GM12878 (cell line): Measurements from ENCODE around the gene SORT1. TPM values are rescaled to one million over a fixed set of nuclear protein-coding genes. Genes with fewer than 3 reads are reported as not detected.
A peak's percentile ranks its signal among the peaks of the same experiment; 100 is the strongest.

Experiments
- ATAC-seq: fragments of 200-7000 bp; cut with Tn5 transposase; 3 replicates; pipeline ENCODE4 v1.9.1; 2020; ENCODE audit warnings: mild to moderate bottlenecking, moderate library complexity
- BruUV-seq: library from RNA; stranded (reverse); fragments of 400-500 nt; replicated peaks from 2 replicates; lab custom pipeline; 2021; lab: Mats Ljungman, UMichigan
- CTCF ChIA-PET: fragments of 300-600 bp; sonication (Branson Sonifier 250); formaldehyde crosslinking; extraction: SDS; loops from one replicate; lab custom pipeline; 2021; ENCODE audit warnings: inconsistent platforms; lab: Yijun Ruan, JAX
- POLR2A ChIA-PET: fragments of 350-600 bp; formaldehyde crosslinking; extraction: SDS; loops from one replicate; lab custom pipeline; 2021; ENCODE audit warnings: inconsistent platforms; lab: Charles Lee
- RAD21 ChIA-PET: fragments of 300-600 bp; sonication (Branson Sonifier 250); formaldehyde crosslinking; loops from one replicate; lab custom pipeline; 2023; ENCODE audit warnings: antibody characterized with exemption; ENCODE audit not compliant: unreplicated experiment; lab: Charles Lee
- SMC1A ChIA-PET: fragments of 300-600 bp; sonication (Branson Sonifier 250); formaldehyde crosslinking; loops from one replicate; lab custom pipeline; 2023; ENCODE audit not compliant: unreplicated experiment, uncharacterized antibody; lab: Charles Lee
- DNase-seq: peaks from one replicate; pipeline ENCODE4 v3.0.0-alpha.2; 2011; ENCODE audit warnings: low read depth, low spot score
- FAIRE-seq: peaks from 3 replicates; lab custom pipeline; 2011; peaks lifted over from hg19 to GRCh38; lab: Jason Lieb, UNC
- H2AFZ ChIP-seq: 2 replicates; pipeline ENCODE4 v1.6.0; 2011; ENCODE audit warnings: low read depth, low read length, control low read depth; ENCODE audit not compliant: control insufficient read depth
- H3K27ac ChIP-seq: 2 replicates; pipeline ENCODE4 v1.5.1; 2011; ENCODE audit warnings: control low read depth; ENCODE audit not compliant: control insufficient read depth, insufficient read depth
- H3K27me3 ChIP-seq, 2 experiments: replicated peaks in 1 of 2; 2 replicates each; pipeline versions ENCODE4 v1.6.0 to v1.6.1; 2011; ENCODE audit warnings: low read length in 1 of 2; ENCODE audit not compliant: control insufficient read depth in 2 of 2, insufficient read depth in 2 of 2
- H3K36me3 ChIP-seq, 2 experiments: 2 replicates each; pipeline ENCODE4 v1.5.1; 2011; ENCODE audit warnings: low read length in 1 of 2; ENCODE audit not compliant: control insufficient read depth in 2 of 2, insufficient read depth in 2 of 2
- H3K4me1 ChIP-seq: 2 replicates; pipeline ENCODE4 v1.6.1; 2011; ENCODE audit warnings: mild to moderate bottlenecking, low read length, moderate library complexity, mixed read lengths; ENCODE audit not compliant: control insufficient read depth, insufficient read depth
- H3K4me2 ChIP-seq: 2 replicates; pipeline ENCODE4 v1.6.0; 2011; ENCODE audit warnings: control low read depth; ENCODE audit not compliant: control insufficient read depth, insufficient read depth
- H3K4me3 ChIP-seq: fragments of 200-600 bp; sonication (generic); 2 replicates; pipeline ENCODE4 v1.5.1; 2016
- H3K79me2 ChIP-seq: 2 replicates; pipeline ENCODE4 v1.6.0; 2011; ENCODE audit warnings: low read length; ENCODE audit not compliant: control insufficient read depth, insufficient read depth
- H3K9ac ChIP-seq: 2 replicates; pipeline ENCODE4 v1.8.0; 2011; ENCODE audit warnings: low read length, control low read depth, mixed read lengths; ENCODE audit not compliant: control insufficient read depth, insufficient read depth
- H3K9me3 ChIP-seq: replicated peaks from 3 replicates; pipeline ENCODE4 v1.5.1; 2011; ENCODE audit warnings: mild to moderate bottlenecking, low read length; ENCODE audit not compliant: control insufficient read depth, insufficient read depth
- H4K20me1 ChIP-seq: 2 replicates; pipeline ENCODE4 v1.6.0; 2011; ENCODE audit not compliant: control insufficient read depth, insufficient read depth
- GABPA ChIP-seq: IDR thresholded peaks from 2 replicates; pipeline ENCODE4 v1.6.1; 2014; ENCODE audit warnings: antibody characterized with exemption, low read depth, mild to moderate bottlenecking, inconsistent platforms
- SPI1 ChIP-seq: IDR thresholded peaks from 2 replicates; pipeline ENCODE4 v1.6.1; 2011; ENCODE audit warnings: low read depth, mild to moderate bottlenecking, low read length, moderate library complexity, borderline replicate concordance; ENCODE audit not compliant: insufficient read depth
- TCF3 ChIP-seq: IDR thresholded peaks from 2 replicates; pipeline ENCODE4 v1.6.1; 2012; ENCODE audit warnings: low read depth, mild to moderate bottlenecking, low read length, borderline replicate concordance; ENCODE audit not compliant: insufficient read depth
- ZNF687 ChIP-seq: fragments of 450-650 bp; IDR thresholded peaks from 2 replicates; pipeline ENCODE4 v1.6.1; 2017; ENCODE audit warnings: mild to moderate bottlenecking, moderate library complexity
- WGBS: methylation state at CpG from one replicate; pipeline ENCODE4 v1.1.6; 2016; ENCODE audit warnings: low lambda C conversion rate; ENCODE audit not compliant: insufficient replicate concordance, insufficient coverage; ENCODE audit errors: missing lambda C conversion rate; 5-methylcytosine and 5-hydroxymethylcytosine counted together
- in situ Hi-C: fragments of 300-500 bp; cut with MboI; formaldehyde crosslinking; loops from 9 replicates; pipeline ENCODE4 v1.14.3; 2018; ENCODE audit warnings: mixed read lengths
- intact Hi-C: fragments of 100-400 bp; cut with micrococcal nuclease; formaldehyde crosslinking; loops from one replicate; pipeline ENCODE4 v1.14.2; 2022; ENCODE audit not compliant: unreplicated experiment
- polyA plus RNA-seq, 11 experiments: library from polyadenylated mRNA; depleted of rRNA in 4 of 11; unstranded in 6 of 11; stranded (reverse) in 5 of 11; fragments of >200 nt; fragmentation: Nextera tagmentation in 4 of 11; fragmentation: Illumina TruSeq in 1 of 11; extraction: Ambion mirVana in 4 of 11; extraction: Trizol in 1 of 11; gene quantifications; 1 replicate in 1 of 11; 2 replicates in 10 of 11; pipeline versions ENCODE4 v1.2.1 to v1.2.3, GENCODE V29; 2011 to 2016; ENCODE audit warnings: inconsistent platforms in 2 of 11, missing spikeins in 2 of 11, low read depth in 1 of 11
- total RNA-seq, 4 experiments: library from RNA; depleted of rRNA in 3 of 4; stranded (reverse); fragments of >200 nt in 3 of 4; fragmentation: Illumina TruSeq in 1 of 4; extraction: Trizol in 1 of 4; gene quantifications; 2 replicates each; pipeline versions ENCODE4 v1.2.1 to v1.2.3, GENCODE V29; 2013 to 2021

SORT1 gene
- total and polyA plus RNA-seq, 10 of the 15 experiments (the other 5 are each of a cell fraction or from before 2014, with no cell fraction given), result 0.06 to 1.9 (median 0.33) TPM; not detected in 1

GRCh38 chr1:109274533-109275476 is 122.9 kb downstream of the SORT1 start:
- Histone ChIP-seq H3K9ac (no peak overlapping the region), H3K4me1 (no peaks in the 10 kb centered on the region), H3K4me2 (no peak overlapping the region), H3K4me3 (no peak overlapping the region), H2AFZ (no peak overlapping the region), H3K27ac (no peak overlapping the region), H3K27me3 (peaks cover 0 to 1% of the 10 kb centered on the region in 2 experiments; a peak in 1 of 4 replicates), H3K36me3 (no peaks in the 10 kb centered on the region), H3K79me2 (no peaks in the 10 kb centered on the region), H3K9me3 (no peaks in the 10 kb centered on the region), H4K20me1 (no peaks in the 10 kb centered on the region)
- TF ChIP-seq TCF3, result no peak
- TF ChIP-seq SPI1, result peak; percentile 40; the same call in 1 of the 2 replicates
- no peak for TF ChIP-seq ZNF687
- no peak for TF ChIP-seq GABPA
- DNase-seq (no peak), ATAC-seq (peak; percentile 43), FAIRE-seq (no peak)
- ChIA-PET SMC1A (no interaction called here), RAD21 (no interaction called here), POLR2A (no interaction called here), CTCF (interaction anchor here (5.3 kb wide), 1 partner anchor 255 kb away, joined by 122 read pairs; no protein-coding TSS in a partner anchor)
- intact Hi-C loops (no loop called here), in situ Hi-C loops (no loop called here)
- BruUV-seq, result no TSS peak
- 30% methylated on average over 24 of the region's 24 CpGs for WGBS
